Measurements from ENCODE around the gene IRAK3. TPM values are rescaled to one million over a fixed set of nuclear protein-coding genes. Genes with fewer than 3 reads are reported as not detected.
A peak's percentile ranks its signal among the peaks of the same experiment; 100 is the strongest.
"Not testable (repeated sequence)": the region's sequence is repeated elsewhere in the genome, so short reads cannot be mapped to it uniquely, and the experiment has no call there.

IRAK3 gene
- total and polyA plus RNA-seq, 8 donors: 18.5 to 71.7 (median 35.7) TPM

GRCh38 chr12:66166561-66166960 is 22.5 kb upstream of the IRAK3 start:
- H3K4me1 ChIP-seq: peaks cover 0 to 71% of the 10 kb centered on the region in 2 donors
- DNase-seq: no peak
- no peak overlapping the region for H3K4me3 ChIP-seq
- H3K36me3 ChIP-seq: peaks cover 0 to 5% of the 10 kb centered on the region in 2 donors
- peaks cover 0 to 2% of the 10 kb centered on the region in 2 donors for H3K9me3 ChIP-seq
- intact Hi-C loops (cut with DNase I): no loop called here
- no peak overlapping the region for H3K27ac ChIP-seq
- no peak for TF ChIP-seq CTCF (IDR thresholded peaks at IDR 0.05)
- no peaks in the 10 kb centered on the region for H3K27me3 ChIP-seq
- no peak for ATAC-seq

GRCh38 chr12:66168410-66168809 is 20.6 kb upstream of the IRAK3 start:
- no peak for TF ChIP-seq CTCF (IDR thresholded peaks at IDR 0.05)
- Histone ChIP-seq H3K9me3 (peaks cover 0 to 2% of the 10 kb centered on the region in 2 donors), H3K27ac (peak overlapping the region; percentile 99 to 100), H3K4me1 (peaks cover 0 to 68% of the 10 kb centered on the region in 2 donors), H3K4me3 (peak overlapping the region; percentile 71 to 75), H3K36me3 (peaks cover 0 to 5% of the 10 kb centered on the region in 2 donors), H3K27me3 (no peaks in the 10 kb centered on the region)
- DNase-seq (no peak), ATAC-seq (no peak)
- intact Hi-C loops (cut with DNase I): no loop called here

- Histone ChIP-seq H3K9me3 (peaks cover 0 to 2% of the 10 kb centered on the region in 2 donors), H3K4me3 (peak within 1 kb of the TSS; percentile 71 to 75), H3K27ac (peak within 1 kb of the TSS; percentile 99 to 100), H3K36me3 (peaks cover 0 to 5% of the 10 kb centered on the region in 2 donors), H3K4me1 (peaks cover 0 to 59% of the 10 kb centered on the region in 2 donors), H3K27me3 (no peaks in the 10 kb centered on the region)
- intact Hi-C loops (cut with DNase I): no loop called here
- ATAC-seq: peak; percentile 97
- peak; percentile 92 to 96 (median 94) for DNase-seq
- peak; percentile 41 to 61 for TF ChIP-seq CTCF (IDR thresholded peaks at IDR 0.05)
These were observed 19.5 kb upstream of the IRAK3 start, which contains the start of gene TMBIM4 for GRCh38 chr12:66169221-66170170. Gene TMBIM4 (minus strand): TSS chr12:66169996. CDS start chr12:66169951, 45 bp downstream.

- H3K4me1 ChIP-seq: peaks cover 0 to 54% of the 10 kb centered on the region in 2 donors
- H3K27ac ChIP-seq: peak overlapping the region; percentile 99 to 100
- H3K4me3 ChIP-seq: peak overlapping the region; percentile 71 to 75
- H3K36me3 ChIP-seq: no peaks in the 10 kb centered on the region
- TF ChIP-seq CTCF (IDR thresholded peaks at IDR 0.05): no peak
- no peaks in the 10 kb centered on the region for H3K9me3 ChIP-seq
- no peaks in the 10 kb centered on the region for H3K27me3 ChIP-seq
- intact Hi-C loops (cut with DNase I): no loop called here
- DNase-seq (no peak), ATAC-seq (no peak)
These were observed 18.4 kb upstream of the IRAK3 start for GRCh38 chr12:66170606-66171005.

GRCh38 chr12:66174391-66175325 is 14.4 kb upstream of the IRAK3 start:
- ATAC-seq; H3K27me3 ChIP-seq; H3K36me3 ChIP-seq; H3K27ac ChIP-seq; intact Hi-C loops (cut with DNase I); H3K9me3 ChIP-seq; H3K4me3 ChIP-seq: not testable (repeated sequence)
- DNase-seq: peak in 1 of 4 donors; percentile 72
- peaks cover 7 to 42% of the 10 kb centered on the region in 2 donors for H3K4me1 ChIP-seq
